ENCODE measurements around the gene UNKL.

- TF ChIP-seq CTCF (IDR thresholded peaks at IDR 0.05; ENCODE audit: insufficient read depth, low read length, poor library complexity, severe bottlenecking) (no peak), EZH2phosphoT487 (conservative IDR thresholded peaks at IDR 0.05; ENCODE audit: low read length) (no peak)
Measured at GRCh38 chr16:1335211-1335971, 79.1 kb downstream of the UNKL start.
